ENCODE measurements around the gene CCDC88B.
"Not testable (repeated sequence)": the region's sequence is repeated elsewhere in the genome, so short reads cannot be mapped to it uniquely, and the experiment has no call there.

Gene CCDC88B

GRCh38 chr11:64305691-64306562 is 34.1 kb upstream of the CCDC88B start:
- DNase-seq (ENCODE audit: low spot score), result peak; percentile 68

GRCh38 chr11:64306563-64306875 is 33.5 kb upstream of the CCDC88B start:
- DNase-seq (ENCODE audit: low spot score), result no peak

- no peak for DNase-seq (ENCODE audit: low spot score)
These were observed 33.0 kb upstream of the CCDC88B start for GRCh38 chr11:64306876-64307622.

GRCh38 chr11:64307795-64308194 is 32.2 kb upstream of the CCDC88B start:
- not testable (repeated sequence) for DNase-seq (ENCODE audit: low spot score)

GRCh38 chr11:64312947-64313346 is 27.1 kb upstream of the CCDC88B start:
- no peak for DNase-seq (ENCODE audit: low spot score)

- DNase-seq (ENCODE audit: low spot score), result no peak
These were observed 26.4 kb upstream of the CCDC88B start for GRCh38 chr11:64313491-64314145.

- no peak for DNase-seq (ENCODE audit: low spot score)
These were observed 25.7 kb upstream of the CCDC88B start for GRCh38 chr11:64314146-64314804.

GRCh38 chr11:64314805-64315561 is 25.0 kb upstream of the CCDC88B start:
- no peak for DNase-seq (ENCODE audit: low spot score)

- not testable (repeated sequence) for DNase-seq (ENCODE audit: low spot score)
These were observed 24.1 kb upstream of the CCDC88B start for GRCh38 chr11:64315667-64316526.

- DNase-seq (ENCODE audit: low spot score), result peak; percentile 53
These were observed 23.2 kb upstream of the CCDC88B start for GRCh38 chr11:64316672-64317324.

GRCh38 chr11:64317325-64317960 is 22.6 kb upstream of the CCDC88B start, which contains the start of gene TRMT112:
Gene TRMT112, minus strand, starts transcription at chr11:64317559. Its CDS starts 33 bp downstream, at chr11:64317526.
- DNase-seq (ENCODE audit: low spot score), result peak; percentile 99

GRCh38 chr11:64317961-64318765 is 21.8 kb upstream of the CCDC88B start, which contains the start of gene PRDX5:
Gene PRDX5, plus strand, starts transcription at chr11:64318121. Its CDS starts 95 bp downstream, at chr11:64318216.
- DNase-seq (ENCODE audit: low spot score), result peak; percentile 97

- DNase-seq (ENCODE audit: low spot score), result no peak
These were observed 20.9 kb upstream of the CCDC88B start for GRCh38 chr11:64318766-64319761.

GRCh38 chr11:64320556-64320955 is 19.4 kb upstream of the CCDC88B start:
- no peak for DNase-seq (ENCODE audit: low spot score)

GRCh38 chr11:64321026-64321425 is 19.0 kb upstream of the CCDC88B start:
- DNase-seq (ENCODE audit: low spot score), result no peak

GRCh38 chr11:64321533-64321932 is 18.5 kb upstream of the CCDC88B start:
- peak; percentile 54 for DNase-seq (ENCODE audit: low spot score)

GRCh38 chr11:64322925-64323260 is 17.1 kb upstream of the CCDC88B start:
- no peak for DNase-seq (ENCODE audit: low spot score)

All from cerebellar cortex (tissue), 1 donor.